HEK293 (cell line): ENCODE results near the gene STK11.

Experiments
- BCL11B ChIP-seq: fragments of 450-650 bp; formaldehyde crosslinking; IDR thresholded peaks from 2 replicates; pipeline ENCODE4 v1.5.1; 2016; ENCODE audit warnings: low read depth, missing biosample characterization, missing genetic modification characterization
- GLI4 ChIP-seq: fragments of 450-650 bp; formaldehyde crosslinking; IDR thresholded peaks from 2 replicates; pipeline ENCODE4 v1.5.1; 2016; ENCODE audit warnings: missing biosample characterization, missing genetic modification characterization
- SALL2 ChIP-seq: fragments of 450-650 bp; formaldehyde crosslinking; IDR thresholded peaks from 2 replicates; pipeline ENCODE4 v1.5.0; 2017; ENCODE audit warnings: missing biosample characterization, mild to moderate bottlenecking, missing genetic modification characterization, borderline replicate concordance
- SETDB1 ChIP-seq: IDR thresholded peaks from one replicate; pipeline ENCODE4 v1.6.1; 2017; ENCODE audit warnings: mild to moderate bottlenecking, low read length, moderate library complexity, mixed read lengths; ENCODE audit not compliant: insufficient read length
- ZBTB21 ChIP-seq: fragments of 450-650 bp; formaldehyde crosslinking; IDR thresholded peaks from 2 replicates; pipeline ENCODE4 v1.5.1; 2017; ENCODE audit warnings: missing biosample characterization, missing genetic modification characterization
- ZBTB48 ChIP-seq: fragments of 450-650 bp; formaldehyde crosslinking; IDR thresholded peaks from 2 replicates; pipeline ENCODE4 v1.5.1; 2016; ENCODE audit warnings: missing biosample characterization, missing genetic modification characterization
- ZNF175 ChIP-seq: fragments of 450-650 bp; formaldehyde crosslinking; IDR thresholded peaks from 2 replicates; pipeline ENCODE4 v1.5.1; 2016; ENCODE audit warnings: missing biosample characterization, missing genetic modification characterization
- ZNF202 ChIP-seq: fragments of 450-650 bp; formaldehyde crosslinking; IDR thresholded peaks from 2 replicates; pipeline ENCODE4 v1.5.1; 2016; ENCODE audit warnings: missing biosample characterization, missing genetic modification characterization, borderline replicate concordance
- ZNF23 ChIP-seq: fragments of 450-650 bp; formaldehyde crosslinking; IDR thresholded peaks from 2 replicates; pipeline ENCODE4 v1.5.1; 2016; ENCODE audit warnings: missing biosample characterization, missing genetic modification characterization, borderline replicate concordance
- ZNF292 ChIP-seq: fragments of 450-650 bp; formaldehyde crosslinking; IDR thresholded peaks from 2 replicates; pipeline ENCODE4 v1.5.1; 2016; ENCODE audit warnings: low read depth, missing biosample characterization, missing genetic modification characterization, borderline replicate concordance
- ZNF391 ChIP-seq: fragments of 450-650 bp; formaldehyde crosslinking; IDR thresholded peaks from 2 replicates; pipeline ENCODE4 v1.5.1; 2016; ENCODE audit warnings: low read depth, missing biosample characterization, missing genetic modification characterization, borderline replicate concordance
- ZNF416 ChIP-seq: fragments of 450-650 bp; formaldehyde crosslinking; IDR thresholded peaks from 2 replicates; pipeline ENCODE4 v1.5.1; 2016; ENCODE audit warnings: missing biosample characterization, missing genetic modification characterization
- ZNF514 ChIP-seq: fragments of 450-650 bp; formaldehyde crosslinking; IDR thresholded peaks from 2 replicates; pipeline ENCODE4 v1.5.1; 2016; ENCODE audit warnings: missing biosample characterization, missing genetic modification characterization
- ZNF529 ChIP-seq: fragments of 450-650 bp; formaldehyde crosslinking; IDR thresholded peaks from 2 replicates; pipeline ENCODE4 v1.5.1; 2017; ENCODE audit warnings: missing genetic modification characterization, missing biosample characterization; ENCODE audit not compliant: insufficient replicate concordance
- ZNF530 ChIP-seq: fragments of 450-650 bp; formaldehyde crosslinking; IDR thresholded peaks from 2 replicates; pipeline ENCODE4 v1.5.1; 2016; ENCODE audit warnings: low read depth, missing biosample characterization, missing genetic modification characterization
- ZNF585B ChIP-seq: fragments of 450-650 bp; formaldehyde crosslinking; IDR thresholded peaks from 2 replicates; pipeline ENCODE4 v1.5.1; 2016; ENCODE audit warnings: missing biosample characterization, missing genetic modification characterization
- ZNF624 ChIP-seq: fragments of 450-650 bp; formaldehyde crosslinking; IDR thresholded peaks from 2 replicates; pipeline ENCODE4 v1.5.1; 2017; ENCODE audit warnings: missing biosample characterization, missing genetic modification characterization
- ZNF654 ChIP-seq: fragments of 450-650 bp; formaldehyde crosslinking; IDR thresholded peaks from 2 replicates; pipeline ENCODE4 v1.5.1; 2016; ENCODE audit warnings: low read depth, missing biosample characterization, missing genetic modification characterization
- ZNF660 ChIP-seq: fragments of 450-650 bp; IDR thresholded peaks from 2 replicates; pipeline ENCODE4 v1.5.1; 2018; ENCODE audit warnings: missing biosample characterization, mild to moderate bottlenecking, missing genetic modification characterization
- ZNF664 ChIP-seq: fragments of 450-650 bp; formaldehyde crosslinking; IDR thresholded peaks from 2 replicates; pipeline ENCODE4 v1.5.1; 2016; ENCODE audit warnings: missing biosample characterization, missing genetic modification characterization
- ZNF707 ChIP-seq: fragments of 450-650 bp; formaldehyde crosslinking; IDR thresholded peaks from 2 replicates; pipeline ENCODE4 v1.5.1; 2016; ENCODE audit warnings: missing biosample characterization, missing genetic modification characterization
- ZXDB ChIP-seq: fragments of 450-650 bp; formaldehyde crosslinking; IDR thresholded peaks from 2 replicates; pipeline ENCODE4 v1.5.1; 2016; ENCODE audit warnings: missing biosample characterization, missing genetic modification characterization
- TF ChIP-seq, protein P1 (sequence below): fragments of 450-650 bp; formaldehyde crosslinking; IDR thresholded peaks from 2 replicates; pipeline ENCODE4 v1.5.1; 2016; ENCODE audit warnings: missing biosample characterization, missing genetic modification characterization
- TF ChIP-seq, protein P2 (sequence below): fragments of 450-650 bp; formaldehyde crosslinking; IDR thresholded peaks from 2 replicates; pipeline ENCODE4 v1.5.1; 2016; ENCODE audit warnings: missing biosample characterization, missing genetic modification characterization
- TF ChIP-seq, protein P3 (sequence below): fragments of 450-650 bp; formaldehyde crosslinking; IDR thresholded peaks from 2 replicates; pipeline ENCODE4 v1.5.1; 2016; ENCODE audit warnings: missing biosample characterization, missing genetic modification characterization
- TF ChIP-seq, protein P4 (sequence below): fragments of 450-650 bp; formaldehyde crosslinking; IDR thresholded peaks from 2 replicates; pipeline ENCODE4 v1.5.1; 2016; ENCODE audit warnings: missing biosample characterization, missing genetic modification characterization, low read depth
- TF ChIP-seq, protein P5 (sequence below): fragments of 450-650 bp; formaldehyde crosslinking; IDR thresholded peaks from 2 replicates; pipeline ENCODE4 v1.5.1; 2016; ENCODE audit warnings: missing biosample characterization, missing genetic modification characterization, borderline replicate concordance

STK11 gene

DNA sequence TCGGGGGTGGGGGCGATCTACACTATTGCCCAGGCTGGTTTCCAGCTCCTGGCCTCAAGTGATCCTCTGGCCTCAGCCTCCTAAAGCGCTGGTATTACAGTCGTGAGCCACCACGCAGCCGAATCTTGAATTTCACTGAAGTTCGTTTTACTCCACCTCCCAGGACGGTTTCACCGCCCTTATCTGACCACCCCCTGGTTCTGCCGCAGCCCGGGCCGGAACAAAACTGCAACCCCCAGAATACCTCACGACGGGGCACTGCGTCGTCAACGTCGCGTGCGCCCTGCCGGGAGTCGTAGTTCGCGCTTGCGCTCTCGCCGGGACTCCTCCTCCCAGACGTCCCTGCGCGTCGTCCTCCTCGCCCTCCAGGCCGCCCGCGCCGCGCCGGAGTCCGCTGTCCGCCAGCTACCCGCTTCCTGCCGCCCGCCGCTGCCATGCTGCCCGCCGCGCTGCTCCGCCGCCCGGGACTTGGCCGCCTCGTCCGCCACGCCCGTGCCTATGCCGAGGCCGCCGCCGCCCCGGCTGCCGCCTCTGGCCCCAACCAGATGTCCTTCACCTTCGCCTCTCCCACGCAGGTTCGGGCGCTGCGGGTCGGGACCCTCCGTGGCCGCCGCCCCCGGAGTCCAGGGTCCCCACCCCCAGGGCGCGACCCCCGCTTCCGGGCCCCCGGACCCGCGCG is 36.0 kb downstream of the STK11 start, which contains the start of gene ATP5F1D (continued):
- TF ChIP-seq SALL2 (no peak), ZNF202 (tag by site-specific recombination) (no peak), ZNF585B (tag by site-specific recombination) (no peak), ZNF654 (tag by site-specific recombination) (no peak), SETDB1 (no peak), ZNF292 (tag by site-specific recombination) (no peak), ZNF514 (tag by site-specific recombination) (no peak), ZNF529 (tag by site-specific recombination) (no peak), ZNF624 (tag by site-specific recombination) (no peak), ZNF416 (tag by site-specific recombination) (no peak), ZNF707 (tag by site-specific recombination) (no peak), ZBTB21 (tag by site-specific recombination) (0 out of 2 replicates have a peak, but pooled peaks have one; percentile 34), ZBTB48 (tag by site-specific recombination) (no peak), ZNF23 (tag by site-specific recombination) (no peak), BCL11B (tag by site-specific recombination) (no peak), ZXDB (peak; percentile 75), GLI4 (tag by site-specific recombination) (no peak), ZNF391 (tag by site-specific recombination) (no peak), ZNF660 (tag by site-specific recombination) (no peak), ZNF175 (tag by site-specific recombination) (no peak), ZNF530 (tag by site-specific recombination) (no peak), ZNF664 (tag by site-specific recombination) (no peak)
- TF ChIP-seq, protein P1, sequence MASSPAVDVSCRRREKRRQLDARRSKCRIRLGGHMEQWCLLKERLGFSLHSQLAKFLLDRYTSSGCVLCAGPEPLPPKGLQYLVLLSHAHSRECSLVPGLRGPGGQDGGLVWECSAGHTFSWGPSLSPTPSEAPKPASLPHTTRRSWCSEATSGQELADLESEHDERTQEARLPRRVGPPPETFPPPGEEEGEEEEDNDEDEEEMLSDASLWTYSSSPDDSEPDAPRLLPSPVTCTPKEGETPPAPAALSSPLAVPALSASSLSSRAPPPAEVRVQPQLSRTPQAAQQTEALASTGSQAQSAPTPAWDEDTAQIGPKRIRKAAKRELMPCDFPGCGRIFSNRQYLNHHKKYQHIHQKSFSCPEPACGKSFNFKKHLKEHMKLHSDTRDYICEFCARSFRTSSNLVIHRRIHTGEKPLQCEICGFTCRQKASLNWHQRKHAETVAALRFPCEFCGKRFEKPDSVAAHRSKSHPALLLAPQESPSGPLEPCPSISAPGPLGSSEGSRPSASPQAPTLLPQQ (tag by site-specific recombination): no peak; the same call in 1 of the 2 replicates
- TF ChIP-seq, protein P2, sequence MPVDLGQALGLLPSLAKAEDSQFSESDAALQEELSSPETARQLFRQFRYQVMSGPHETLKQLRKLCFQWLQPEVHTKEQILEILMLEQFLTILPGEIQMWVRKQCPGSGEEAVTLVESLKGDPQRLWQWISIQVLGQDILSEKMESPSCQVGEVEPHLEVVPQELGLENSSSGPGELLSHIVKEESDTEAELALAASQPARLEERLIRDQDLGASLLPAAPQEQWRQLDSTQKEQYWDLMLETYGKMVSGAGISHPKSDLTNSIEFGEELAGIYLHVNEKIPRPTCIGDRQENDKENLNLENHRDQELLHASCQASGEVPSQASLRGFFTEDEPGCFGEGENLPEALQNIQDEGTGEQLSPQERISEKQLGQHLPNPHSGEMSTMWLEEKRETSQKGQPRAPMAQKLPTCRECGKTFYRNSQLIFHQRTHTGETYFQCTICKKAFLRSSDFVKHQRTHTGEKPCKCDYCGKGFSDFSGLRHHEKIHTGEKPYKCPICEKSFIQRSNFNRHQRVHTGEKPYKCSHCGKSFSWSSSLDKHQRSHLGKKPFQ: no peak
- TF ChIP-seq, protein P3, sequence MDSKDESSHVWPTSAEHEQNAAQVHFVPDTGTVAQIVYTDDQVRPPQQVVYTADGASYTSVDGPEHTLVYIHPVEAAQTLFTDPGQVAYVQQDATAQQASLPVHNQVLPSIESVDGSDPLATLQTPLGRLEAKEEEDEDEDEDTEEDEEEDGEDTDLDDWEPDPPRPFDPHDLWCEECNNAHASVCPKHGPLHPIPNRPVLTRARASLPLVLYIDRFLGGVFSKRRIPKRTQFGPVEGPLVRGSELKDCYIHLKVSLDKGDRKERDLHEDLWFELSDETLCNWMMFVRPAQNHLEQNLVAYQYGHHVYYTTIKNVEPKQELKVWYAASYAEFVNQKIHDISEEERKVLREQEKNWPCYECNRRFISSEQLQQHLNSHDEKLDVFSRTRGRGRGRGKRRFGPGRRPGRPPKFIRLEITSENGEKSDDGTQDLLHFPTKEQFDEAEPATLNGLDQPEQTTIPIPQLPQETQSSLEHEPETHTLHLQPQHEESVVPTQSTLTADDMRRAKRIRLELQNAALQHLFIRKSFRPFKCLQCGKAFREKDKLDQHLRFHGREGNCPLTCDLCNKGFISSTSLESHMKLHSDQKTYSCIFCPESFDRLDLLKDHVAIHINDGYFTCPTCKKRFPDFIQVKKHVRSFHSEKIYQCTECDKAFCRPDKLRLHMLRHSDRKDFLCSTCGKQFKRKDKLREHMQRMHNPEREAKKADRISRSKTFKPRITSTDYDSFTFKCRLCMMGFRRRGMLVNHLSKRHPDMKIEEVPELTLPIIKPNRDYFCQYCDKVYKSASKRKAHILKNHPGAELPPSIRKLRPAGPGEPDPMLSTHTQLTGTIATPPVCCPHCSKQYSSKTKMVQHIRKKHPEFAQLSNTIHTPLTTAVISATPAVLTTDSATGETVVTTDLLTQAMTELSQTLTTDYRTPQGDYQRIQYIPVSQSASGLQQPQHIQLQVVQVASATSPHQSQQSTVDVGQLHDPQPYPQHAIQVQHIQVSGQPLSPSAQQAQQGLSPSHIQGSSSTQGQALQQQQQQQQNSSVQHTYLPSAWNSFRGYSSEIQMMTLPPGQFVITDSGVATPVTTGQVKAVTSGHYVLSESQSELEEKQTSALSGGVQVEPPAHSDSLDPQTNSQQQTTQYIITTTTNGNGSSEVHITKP: peak; percentile 84
- TF ChIP-seq, protein P4, sequence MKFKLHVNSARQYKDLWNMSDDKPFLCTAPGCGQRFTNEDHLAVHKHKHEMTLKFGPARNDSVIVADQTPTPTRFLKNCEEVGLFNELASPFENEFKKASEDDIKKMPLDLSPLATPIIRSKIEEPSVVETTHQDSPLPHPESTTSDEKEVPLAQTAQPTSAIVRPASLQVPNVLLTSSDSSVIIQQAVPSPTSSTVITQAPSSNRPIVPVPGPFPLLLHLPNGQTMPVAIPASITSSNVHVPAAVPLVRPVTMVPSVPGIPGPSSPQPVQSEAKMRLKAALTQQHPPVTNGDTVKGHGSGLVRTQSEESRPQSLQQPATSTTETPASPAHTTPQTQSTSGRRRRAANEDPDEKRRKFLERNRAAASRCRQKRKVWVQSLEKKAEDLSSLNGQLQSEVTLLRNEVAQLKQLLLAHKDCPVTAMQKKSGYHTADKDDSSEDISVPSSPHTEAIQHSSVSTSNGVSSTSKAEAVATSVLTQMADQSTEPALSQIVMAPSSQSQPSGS (tag by site-specific recombination): no peak
- TF ChIP-seq, protein P5, sequence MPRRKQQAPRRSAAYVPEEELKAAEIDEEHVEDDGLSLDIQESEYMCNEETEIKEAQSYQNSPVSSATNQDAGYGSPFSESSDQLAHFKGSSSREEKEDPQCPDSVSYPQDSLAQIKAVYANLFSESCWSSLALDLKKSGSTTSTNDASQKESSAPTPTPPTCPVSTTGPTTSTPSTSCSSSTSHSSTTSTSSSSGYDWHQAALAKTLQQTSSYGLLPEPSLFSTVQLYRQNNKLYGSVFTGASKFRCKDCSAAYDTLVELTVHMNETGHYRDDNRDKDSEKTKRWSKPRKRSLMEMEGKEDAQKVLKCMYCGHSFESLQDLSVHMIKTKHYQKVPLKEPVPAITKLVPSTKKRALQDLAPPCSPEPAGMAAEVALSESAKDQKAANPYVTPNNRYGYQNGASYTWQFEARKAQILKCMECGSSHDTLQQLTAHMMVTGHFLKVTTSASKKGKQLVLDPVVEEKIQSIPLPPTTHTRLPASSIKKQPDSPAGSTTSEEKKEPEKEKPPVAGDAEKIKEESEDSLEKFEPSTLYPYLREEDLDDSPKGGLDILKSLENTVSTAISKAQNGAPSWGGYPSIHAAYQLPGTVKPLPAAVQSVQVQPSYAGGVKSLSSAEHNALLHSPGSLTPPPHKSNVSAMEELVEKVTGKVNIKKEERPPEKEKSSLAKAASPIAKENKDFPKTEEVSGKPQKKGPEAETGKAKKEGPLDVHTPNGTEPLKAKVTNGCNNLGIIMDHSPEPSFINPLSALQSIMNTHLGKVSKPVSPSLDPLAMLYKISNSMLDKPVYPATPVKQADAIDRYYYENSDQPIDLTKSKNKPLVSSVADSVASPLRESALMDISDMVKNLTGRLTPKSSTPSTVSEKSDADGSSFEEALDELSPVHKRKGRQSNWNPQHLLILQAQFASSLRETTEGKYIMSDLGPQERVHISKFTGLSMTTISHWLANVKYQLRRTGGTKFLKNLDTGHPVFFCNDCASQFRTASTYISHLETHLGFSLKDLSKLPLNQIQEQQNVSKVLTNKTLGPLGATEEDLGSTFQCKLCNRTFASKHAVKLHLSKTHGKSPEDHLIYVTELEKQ (tag by site-specific recombination): no peak
